HG03066 (cell line): ENCODE measurements around the gene TPO.
"Not testable (repeated sequence)": the region's sequence is repeated elsewhere in the genome, so short reads cannot be mapped to it uniquely, and the experiment has no call there.

ENCODE experiments used
- ATAC-seq: cut with Tn5 transposase; IDR thresholded peaks from one replicate; pipeline ENCODE4 v1.9.1; 2021; ENCODE audit warnings: low read depth; ENCODE audit not compliant: unreplicated experiment

Gene TPO

GRCh38 chr2:1413156-1413710, at the start of gene TPO:
Gene TPO, plus strand, starts transcription at chr2:1413463. Its CDS starts 946 bp downstream, at chr2:1414409.
- no peak for ATAC-seq

GRCh38 chr2:1366546-1367134, 46.6 kb upstream of the TPO start:
- no peak for ATAC-seq

GRCh38 chr2:1367601-1368000, 45.7 kb upstream of the TPO start:
- no peak for ATAC-seq

- ATAC-seq, result no peak
Observed at GRCh38 chr2:1369905-1370304, 43.4 kb upstream of the TPO start.

GRCh38 chr2:1370461-1370860, 42.8 kb upstream of the TPO start:
- ATAC-seq, result no peak

- ATAC-seq, result no peak
Observed at GRCh38 chr2:1371082-1371481, 42.2 kb upstream of the TPO start.

GRCh38 chr2:1373830-1374229, 39.4 kb upstream of the TPO start:
- ATAC-seq, result no peak

GRCh38 chr2:1374287-1374686, 39.0 kb upstream of the TPO start:
- ATAC-seq, result no peak

GRCh38 chr2:1375794-1376193, 37.5 kb upstream of the TPO start:
- ATAC-seq, result no peak

- ATAC-seq, result no peak
Observed at GRCh38 chr2:1377473-1377872, 35.8 kb upstream of the TPO start.

- ATAC-seq, result no peak
Observed at GRCh38 chr2:1378456-1379150, 34.7 kb upstream of the TPO start.

GRCh38 chr2:1381644-1382043, 31.6 kb upstream of the TPO start:
- no peak for ATAC-seq

- ATAC-seq, result not testable (repeated sequence)
Observed at GRCh38 chr2:1387954-1388725, 25.1 kb upstream of the TPO start.

GRCh38 chr2:1390118-1390517, 23.1 kb upstream of the TPO start:
- not testable (repeated sequence) for ATAC-seq

GRCh38 chr2:1393321-1393720, 19.9 kb upstream of the TPO start:
- ATAC-seq, result no peak

GRCh38 chr2:1394709-1395408, 18.4 kb upstream of the TPO start:
- ATAC-seq, result no peak

- no peak for ATAC-seq
Observed at GRCh38 chr2:1397350-1397749, 15.9 kb upstream of the TPO start.

GRCh38 chr2:1398191-1398590, 15.1 kb upstream of the TPO start:
- no peak for ATAC-seq

GRCh38 chr2:1400943-1401735, 12.1 kb upstream of the TPO start:
- no peak for ATAC-seq

- no peak for ATAC-seq
Observed at GRCh38 chr2:1402064-1402463, 11.2 kb upstream of the TPO start.
